ENCODE measurements around the gene TMEM218.

Gene TMEM218

GRCh38 chr11:125082611-125083311, 28.7 kb downstream of the TMEM218 start:
- no peak for DNase-seq (ENCODE audit: extremely low read depth, low read depth)
- no peak for TF ChIP-seq CTCF (IDR thresholded peaks at IDR 0.05; ENCODE audit: low read depth, low read length, missing control alignments)
- H3K4me3 ChIP-seq (replicated peaks; ENCODE audit: low read depth, low read length) = no peak overlapping the region

GRCh38 chr11:125082040-125082439, 29.4 kb downstream of the TMEM218 start:
- H3K4me3 ChIP-seq (replicated peaks; ENCODE audit: low read depth, low read length) = no peak overlapping the region
- no peak for TF ChIP-seq CTCF (IDR thresholded peaks at IDR 0.05; ENCODE audit: low read depth, low read length, missing control alignments)
- DNase-seq (ENCODE audit: extremely low read depth, low read depth) = no peak

GRCh38 chr11:125081098-125081798, 30.2 kb downstream of the TMEM218 start:
- DNase-seq (ENCODE audit: extremely low read depth, low read depth) = no peak
- TF ChIP-seq CTCF (IDR thresholded peaks at IDR 0.05; ENCODE audit: low read depth, low read length, missing control alignments) = no peak

GRCh38 chr11:125080531-125080911, 30.9 kb downstream of the TMEM218 start:
- TF ChIP-seq CTCF (IDR thresholded peaks at IDR 0.05; ENCODE audit: low read depth, low read length, missing control alignments) = no peak
- DNase-seq (ENCODE audit: extremely low read depth, low read depth) = no peak

More at GRCh38 chr11:125081098-125081798, 30.2 kb downstream of the TMEM218 start:
- H3K4me3 ChIP-seq (replicated peaks; ENCODE audit: low read depth, low read length) = no peak overlapping the region

GRCh38 chr11:125079878-125080530, 31.4 kb downstream of the TMEM218 start:
- H3K4me3 ChIP-seq (replicated peaks; ENCODE audit: low read depth, low read length) = no peak overlapping the region
- DNase-seq (ENCODE audit: extremely low read depth, low read depth) = no peak
- TF ChIP-seq CTCF (IDR thresholded peaks at IDR 0.05; ENCODE audit: low read depth, low read length, missing control alignments) = no peak

More at GRCh38 chr11:125080531-125080911, 30.9 kb downstream of the TMEM218 start:
- H3K4me3 ChIP-seq (replicated peaks; ENCODE audit: low read depth, low read length) = no peak overlapping the region

GRCh38 chr11:125079151-125079877, 32.1 kb downstream of the TMEM218 start:
- H3K4me3 ChIP-seq (replicated peaks; ENCODE audit: low read depth, low read length) = no peak overlapping the region
- no peak for DNase-seq (ENCODE audit: extremely low read depth, low read depth)
- TF ChIP-seq CTCF (IDR thresholded peaks at IDR 0.05; ENCODE audit: low read depth, low read length, missing control alignments) = no peak

All from HFF-Myc (cell line).